Ovary (tissue), 3 donors: Measurements from ENCODE around the gene SEMA4D.

Experiments
- EP300 ChIP-seq: sonication (generic); formaldehyde crosslinking; IDR thresholded peaks from one replicate; pipeline ENCODE4 v1.6.1; 2017; ENCODE audit warnings: antibody characterized with exemption
- TF ChIP-seq, protein P1 (sequence below), 3 donors: fragments of 450-650 bp in 2 of 3; fragments of 200-600 bp in 1 of 3; IDR thresholded peaks; one replicate each; pipeline versions ENCODE4 v1.5.1 to v1.8.0; 2016 to 2022; ENCODE audit warnings: antibody characterized with exemption in 3 of 3, mild to moderate bottlenecking in 1 of 3
- donor health status: DM: no; HTN: no; CAD: no.

GRCh38 chr9:89386206-89386605 is 111.7 kb downstream of the SEMA4D start:
- TF ChIP-seq, protein P1, sequence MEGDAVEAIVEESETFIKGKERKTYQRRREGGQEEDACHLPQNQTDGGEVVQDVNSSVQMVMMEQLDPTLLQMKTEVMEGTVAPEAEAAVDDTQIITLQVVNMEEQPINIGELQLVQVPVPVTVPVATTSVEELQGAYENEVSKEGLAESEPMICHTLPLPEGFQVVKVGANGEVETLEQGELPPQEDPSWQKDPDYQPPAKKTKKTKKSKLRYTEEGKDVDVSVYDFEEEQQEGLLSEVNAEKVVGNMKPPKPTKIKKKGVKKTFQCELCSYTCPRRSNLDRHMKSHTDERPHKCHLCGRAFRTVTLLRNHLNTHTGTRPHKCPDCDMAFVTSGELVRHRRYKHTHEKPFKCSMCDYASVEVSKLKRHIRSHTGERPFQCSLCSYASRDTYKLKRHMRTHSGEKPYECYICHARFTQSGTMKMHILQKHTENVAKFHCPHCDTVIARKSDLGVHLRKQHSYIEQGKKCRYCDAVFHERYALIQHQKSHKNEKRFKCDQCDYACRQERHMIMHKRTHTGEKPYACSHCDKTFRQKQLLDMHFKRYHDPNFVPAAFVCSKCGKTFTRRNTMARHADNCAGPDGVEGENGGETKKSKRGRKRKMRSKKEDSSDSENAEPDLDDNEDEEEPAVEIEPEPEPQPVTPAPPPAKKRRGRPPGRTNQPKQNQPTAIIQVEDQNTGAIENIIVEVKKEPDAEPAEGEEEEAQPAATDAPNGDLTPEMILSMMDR (IDR thresholded peaks at IDR 0.05) = no peak
- TF ChIP-seq EP300 = no peak
